DMS114 treated with DMSO at 0.1 percent for 48 hours (cell line): ENCODE data around the gene SCAANT1.

Source experiments
- DNase-seq: peaks from one replicate; lab custom pipeline; 2025; ENCODE audit not compliant: unreplicated experiment; lab: John Stamatoyannopoulos, UW

The SCAANT1 gene

GRCh38 chr3:63934041-63934866 is 22.1 kb upstream of the SCAANT1 start:
- no peak for DNase-seq

- DNase-seq = no peak
These were observed 21.3 kb upstream of the SCAANT1 start for GRCh38 chr3:63933459-63933858.

- DNase-seq = no peak
These were observed 20.5 kb upstream of the SCAANT1 start for GRCh38 chr3:63932509-63933212.

DNA sequence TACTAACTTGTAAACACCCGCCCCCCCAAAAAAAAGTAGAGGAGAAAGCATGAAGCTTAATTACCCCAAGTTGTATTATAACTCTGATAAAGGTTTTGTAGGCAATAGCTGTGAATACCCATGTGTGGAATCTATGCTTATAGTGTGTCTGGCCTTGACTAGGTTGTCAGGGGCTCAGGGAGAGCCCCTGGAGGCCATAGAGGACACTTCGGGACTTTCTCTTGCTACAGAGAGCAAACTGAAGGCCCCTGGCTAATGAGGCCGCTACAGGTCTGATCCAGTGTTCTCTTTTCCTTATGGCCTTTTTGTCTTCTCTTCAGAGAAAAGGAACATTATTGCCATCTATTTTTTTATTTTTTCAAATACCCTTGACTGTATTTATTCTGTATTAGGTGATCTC is 19.1 kb upstream of the SCAANT1 start:
- no peak for DNase-seq

GRCh38 chr3:63927422-63928280 is 15.5 kb upstream of the SCAANT1 start:
- no peak for DNase-seq

GRCh38 chr3:63926309-63926708 is 14.1 kb upstream of the SCAANT1 start:
- no peak for DNase-seq

GRCh38 chr3:63922491-63923199 is 10.5 kb upstream of the SCAANT1 start:
- no peak for DNase-seq

GRCh38 chr3:63921741-63922482 is 9.7 kb upstream of the SCAANT1 start:
- no peak for DNase-seq

DNA sequence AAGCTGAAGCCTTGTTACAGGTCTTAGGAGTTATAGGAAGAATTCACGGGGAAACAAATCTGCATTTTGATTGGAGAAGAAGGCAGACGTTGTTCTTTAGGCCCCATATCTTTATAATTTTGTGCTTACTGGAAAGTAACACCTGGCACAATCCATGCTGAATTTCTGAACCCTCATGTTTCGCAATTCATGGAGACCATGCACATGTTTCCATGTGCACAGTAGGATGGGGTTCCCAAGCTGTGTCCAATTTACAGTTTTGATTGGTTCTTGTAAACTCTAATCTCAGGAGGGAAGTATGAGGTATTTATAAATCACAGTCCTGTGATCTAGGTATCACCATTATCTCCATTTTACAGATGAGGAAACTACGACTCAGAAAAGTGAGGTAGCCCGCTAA is 7.8 kb upstream of the SCAANT1 start:
- no peak for DNase-seq

DNA sequence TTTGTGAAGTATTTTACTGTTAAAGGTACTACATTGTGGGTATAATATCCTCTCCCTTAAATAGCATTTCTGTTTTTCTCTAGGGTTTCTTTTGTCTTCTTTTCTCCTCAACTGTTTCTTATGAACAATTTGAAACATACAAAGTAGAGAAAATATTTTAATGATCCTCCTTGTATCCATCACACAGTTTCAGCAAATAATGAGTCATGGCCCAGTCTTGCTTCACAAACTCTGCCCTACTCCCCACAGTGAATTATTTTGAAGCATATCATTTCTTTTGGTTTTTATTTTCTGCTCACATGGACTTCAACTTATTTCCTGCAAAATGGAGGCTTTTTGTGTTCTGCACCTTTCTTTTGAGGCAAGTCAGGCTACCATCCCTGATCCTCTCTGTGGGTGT is 6.1 kb upstream of the SCAANT1 start:
- DNase-seq = no peak

DNA sequence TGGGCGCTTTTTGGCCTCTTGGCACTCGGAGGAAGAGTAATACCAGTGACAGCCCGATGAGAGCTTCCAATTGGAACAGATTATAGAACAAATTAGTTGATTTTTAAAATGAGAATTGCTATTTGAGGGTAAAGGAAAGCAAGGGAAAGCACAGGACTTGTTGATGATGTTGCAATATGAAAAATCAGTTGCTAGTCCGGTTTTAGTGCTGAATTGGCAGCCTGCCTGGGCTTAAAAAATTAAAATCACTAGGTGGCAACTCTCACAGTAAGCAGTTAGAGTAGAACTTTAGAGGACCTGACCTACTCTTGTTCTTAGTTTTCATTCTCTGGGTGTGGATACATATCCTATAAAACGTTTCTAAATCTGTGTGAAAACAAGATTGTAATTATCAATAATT is 2.1 kb upstream of the SCAANT1 start:
- DNase-seq = no peak

DNA sequence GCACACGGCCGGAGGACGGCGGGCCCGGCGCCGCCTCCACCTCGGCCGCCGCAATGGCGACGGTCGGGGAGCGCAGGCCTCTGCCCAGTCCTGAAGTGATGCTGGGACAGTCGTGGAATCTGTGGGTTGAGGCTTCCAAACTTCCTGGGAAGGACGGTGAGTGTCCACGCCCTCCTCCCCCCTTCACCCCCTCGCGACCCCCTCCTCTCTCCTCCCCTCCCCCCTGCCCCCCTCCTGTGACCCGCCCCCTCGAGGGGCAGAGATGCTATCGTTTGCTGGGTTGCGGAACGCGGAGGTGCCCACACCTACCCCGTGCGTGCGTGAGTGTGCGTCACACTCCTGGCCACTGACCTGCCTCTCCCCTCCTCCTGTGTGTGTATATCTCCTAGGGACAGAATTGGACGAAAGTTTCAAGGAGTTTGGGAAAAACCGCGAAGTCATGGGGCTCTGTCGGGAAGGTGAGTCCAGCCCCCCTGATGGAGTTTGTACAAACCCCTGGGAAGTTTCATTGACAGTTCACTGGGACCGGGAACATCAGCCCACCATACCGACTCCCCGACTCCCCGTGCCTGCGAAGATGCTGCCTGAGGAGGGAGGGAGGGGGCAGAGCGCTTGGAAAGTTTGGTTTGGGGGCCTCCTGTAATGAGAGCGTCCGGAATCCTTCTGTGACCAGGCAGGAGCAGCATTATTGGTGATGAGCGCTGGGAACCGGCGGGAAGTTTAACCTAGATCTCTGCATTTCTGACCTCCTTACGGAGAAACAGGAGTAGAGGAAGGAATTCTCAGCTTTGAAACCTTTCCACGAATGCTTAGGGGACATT is 795 bp upstream of the SCAANT1 start:
- no peak for DNase-seq

GRCh38 chr3:63911509-63911872 is 692 bp downstream of the SCAANT1 start:
- no peak for DNase-seq

DNA sequence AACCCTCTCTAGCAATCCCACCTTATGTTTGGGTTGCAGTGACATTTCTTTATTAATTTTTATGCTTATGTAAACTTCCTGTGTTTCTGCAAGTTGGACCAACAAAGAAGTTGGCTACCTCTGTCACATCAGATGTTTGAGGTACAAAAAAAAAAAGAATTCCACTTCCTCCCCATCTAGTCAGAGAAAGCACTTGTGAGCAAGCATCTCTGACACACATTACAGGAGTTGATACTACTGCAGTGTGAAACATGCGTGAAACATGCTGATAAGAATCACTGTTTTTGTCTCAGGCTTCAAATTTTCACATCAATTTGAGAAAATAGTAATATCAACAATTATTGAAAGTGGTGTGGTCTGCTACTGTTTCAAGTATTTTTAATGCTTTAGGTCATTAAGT is 1.3 kb downstream of the SCAANT1 start:
- no peak for DNase-seq

GRCh38 chr3:63910001-63910400 is 2.2 kb downstream of the SCAANT1 start:
- no peak for DNase-seq

GRCh38 chr3:63909431-63909830 is 2.8 kb downstream of the SCAANT1 start:
- no peak for DNase-seq

DNA sequence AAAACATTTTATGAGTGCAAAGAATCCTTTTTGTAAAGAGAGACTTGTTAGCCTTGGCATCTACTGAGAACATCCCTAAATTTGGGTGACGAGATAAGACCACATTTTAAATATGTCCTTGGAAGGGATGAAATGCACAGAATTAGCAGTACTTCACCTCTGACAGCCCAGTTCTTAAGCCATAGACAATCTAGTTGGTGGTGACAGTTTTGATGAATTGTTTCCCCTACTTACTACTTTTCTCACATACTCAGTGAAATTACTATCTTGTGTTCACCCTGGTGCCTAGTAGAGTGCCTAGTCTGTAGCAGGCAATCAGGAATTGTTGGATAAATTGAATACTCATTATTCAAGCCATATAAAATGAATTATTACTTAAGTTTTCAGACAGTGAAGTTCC is 3.4 kb downstream of the SCAANT1 start:
- DNase-seq = no peak

- DNase-seq = no peak
These were observed 4.0 kb downstream of the SCAANT1 start for GRCh38 chr3:63908081-63908736.
